Vagina (tissue), 2 donors: ENCODE data around the gene WWOX. TPM values are rescaled to one million over a fixed set of nuclear protein-coding genes. Genes with fewer than 3 reads are reported as not detected.

Experiments used
- DNase-seq, 2 donors: peaks; one replicate each; pipeline ENCODE4 v3.0.0-alpha.2; 2017; ENCODE audit errors: extremely low spot score in 2 of 2
- H3K27ac ChIP-seq: fragments of 200-600 bp; sonication (generic); one replicate; pipeline ENCODE4 v1.5.1; 2019
- H3K27me3 ChIP-seq: fragments of 200-600 bp; sonication (generic); one replicate; pipeline ENCODE4 v1.5.1; 2019
- H3K36me3 ChIP-seq, 2 donors: fragments of 200-600 bp; sonication (generic); one replicate each; pipeline ENCODE4 v1.5.1; 2017 to 2019
- H3K4me1 ChIP-seq: fragments of 200-600 bp; sonication (generic); one replicate; pipeline ENCODE4 v1.5.1; 2019
- H3K4me3 ChIP-seq, 2 donors: fragments of 200-600 bp; sonication (generic); 1 replicate in 1 of 2; 2 replicates in 1 of 2; pipeline ENCODE4 v1.5.1; 2016 to 2019
- H3K9me3 ChIP-seq: fragments of 200-600 bp; sonication (generic); one replicate; pipeline ENCODE4 v1.5.1; 2019
- POLR2A ChIP-seq, 2 donors: fragments of 450-650 bp; IDR thresholded peaks; one replicate each; pipeline ENCODE4 v1.6.1; 2017; ENCODE audit warnings: antibody characterized with exemption in 2 of 2, mild to moderate bottlenecking in 2 of 2, moderate library complexity in 2 of 2
- POLR2AphosphoS5 ChIP-seq, 2 donors: sonication (generic); formaldehyde crosslinking; IDR thresholded peaks; one replicate each; pipeline ENCODE4 v1.9.0; 2017; ENCODE audit warnings: antibody characterized with exemption in 2 of 2, mild to moderate bottlenecking in 2 of 2, low read depth in 1 of 2; ENCODE audit not compliant: insufficient read depth in 1 of 2
- intact Hi-C: fragments of 100-400 bp; cut with DNase I; formaldehyde crosslinking; loops from one replicate; pipeline ENCODE4 v1.15.1; 2023
- total RNA-seq: library from RNA; depleted of rRNA; stranded (reverse); fragments of >200 nt; gene quantifications from one replicate; pipeline ENCODE4 v1.2.3, GENCODE V29; 2016
- TF ChIP-seq, protein P1 (sequence below), 3 experiments: fragments of 450-650 bp in 2 of 3; fragments of 200-600 bp in 1 of 3; sonication (generic) in 1 of 3; IDR thresholded peaks; one replicate each; pipeline ENCODE4 v1.5.1; 2017 to 2019; ENCODE audit warnings: antibody characterized with exemption in 3 of 3, mild to moderate bottlenecking in 2 of 3, moderate library complexity in 2 of 3

The WWOX gene
- total RNA-seq, 1 donor from 2014 or later: 33.1 TPM

DNA sequence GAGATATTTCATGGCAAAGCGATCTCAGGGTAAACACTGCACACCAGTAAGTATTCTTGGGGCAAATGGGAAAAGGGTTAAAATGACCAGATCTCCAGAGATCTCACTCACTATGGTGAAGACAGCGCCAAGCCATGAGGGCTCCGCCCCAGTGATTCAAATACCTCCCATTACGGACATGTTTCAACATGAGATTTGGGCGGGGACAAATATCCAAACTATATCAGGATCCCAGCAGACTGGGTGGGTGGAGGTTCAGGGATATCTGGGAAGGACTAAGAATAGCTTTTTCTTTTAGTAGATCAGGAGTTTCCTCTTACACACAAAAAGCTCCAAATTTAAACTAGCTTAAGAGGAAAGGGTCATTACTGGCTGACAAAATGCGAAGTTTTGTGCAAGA, 181.7 kb downstream of the WWOX start:
- H3K36me3 ChIP-seq: no peaks in the 10 kb centered on the region
- no peak for DNase-seq
- TF ChIP-seq POLR2AphosphoS5 (IDR thresholded peaks at IDR 0.05; ENCODE audit: insufficient read depth in 1 of 2, low read depth in 1 of 2): no peak
- TF ChIP-seq, protein P1, sequence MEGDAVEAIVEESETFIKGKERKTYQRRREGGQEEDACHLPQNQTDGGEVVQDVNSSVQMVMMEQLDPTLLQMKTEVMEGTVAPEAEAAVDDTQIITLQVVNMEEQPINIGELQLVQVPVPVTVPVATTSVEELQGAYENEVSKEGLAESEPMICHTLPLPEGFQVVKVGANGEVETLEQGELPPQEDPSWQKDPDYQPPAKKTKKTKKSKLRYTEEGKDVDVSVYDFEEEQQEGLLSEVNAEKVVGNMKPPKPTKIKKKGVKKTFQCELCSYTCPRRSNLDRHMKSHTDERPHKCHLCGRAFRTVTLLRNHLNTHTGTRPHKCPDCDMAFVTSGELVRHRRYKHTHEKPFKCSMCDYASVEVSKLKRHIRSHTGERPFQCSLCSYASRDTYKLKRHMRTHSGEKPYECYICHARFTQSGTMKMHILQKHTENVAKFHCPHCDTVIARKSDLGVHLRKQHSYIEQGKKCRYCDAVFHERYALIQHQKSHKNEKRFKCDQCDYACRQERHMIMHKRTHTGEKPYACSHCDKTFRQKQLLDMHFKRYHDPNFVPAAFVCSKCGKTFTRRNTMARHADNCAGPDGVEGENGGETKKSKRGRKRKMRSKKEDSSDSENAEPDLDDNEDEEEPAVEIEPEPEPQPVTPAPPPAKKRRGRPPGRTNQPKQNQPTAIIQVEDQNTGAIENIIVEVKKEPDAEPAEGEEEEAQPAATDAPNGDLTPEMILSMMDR (IDR thresholded peaks at IDR 0.05): no peak
- TF ChIP-seq POLR2A (IDR thresholded peaks at IDR 0.05): no peak
- no peak overlapping the region for H3K4me3 ChIP-seq
- intact Hi-C loops: no loop called here
- no peaks in the 10 kb centered on the region for H3K9me3 ChIP-seq
- no peak overlapping the region for H3K27ac ChIP-seq
- no peaks in the 10 kb centered on the region for H3K4me1 ChIP-seq
- no peaks in the 10 kb centered on the region for H3K27me3 ChIP-seq

DNA sequence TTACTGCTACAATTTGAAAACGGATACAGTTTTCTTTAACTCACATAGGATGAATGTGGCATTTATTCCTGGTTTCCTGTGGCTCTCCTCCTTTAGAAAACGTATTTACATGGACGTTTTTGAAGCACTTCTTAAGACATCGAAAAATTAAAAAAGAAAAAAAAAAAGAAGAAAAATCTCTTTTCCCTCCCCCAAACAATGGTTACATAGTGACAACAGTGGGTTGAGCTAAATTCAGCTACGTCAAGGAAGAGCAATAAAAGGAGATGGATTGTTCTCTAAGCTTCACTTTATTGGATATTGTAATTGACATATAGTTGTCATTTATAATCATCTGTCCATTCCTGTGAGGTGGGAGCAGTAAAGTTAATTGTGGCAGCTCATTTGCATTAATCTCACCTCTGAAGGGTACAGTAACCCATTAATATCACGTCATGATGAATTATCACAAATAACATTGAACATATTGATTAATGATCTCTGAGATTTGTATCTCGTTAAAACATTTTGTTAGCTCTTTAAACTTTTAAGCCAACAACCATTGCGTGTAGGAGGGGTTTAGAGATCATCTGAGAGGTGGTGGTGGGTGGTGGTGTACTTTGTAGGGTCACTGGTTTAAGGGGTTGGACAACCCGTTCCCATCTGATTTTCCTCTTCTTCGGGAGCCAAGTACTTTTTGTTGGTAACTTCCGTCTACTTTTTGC, 184.2 kb downstream of the WWOX start:
- no peak for TF ChIP-seq POLR2A (IDR thresholded peaks at IDR 0.05)
- TF ChIP-seq, protein P1 (IDR thresholded peaks at IDR 0.05): no peak
- no peak for TF ChIP-seq POLR2AphosphoS5 (IDR thresholded peaks at IDR 0.05; ENCODE audit: insufficient read depth in 1 of 2, low read depth in 1 of 2)
- Histone ChIP-seq H3K27ac (no peak overlapping the region), H3K9me3 (no peaks in the 10 kb centered on the region), H3K27me3 (no peaks in the 10 kb centered on the region), H3K4me1 (no peaks in the 10 kb centered on the region), H3K4me3 (no peak overlapping the region), H3K36me3 (no peaks in the 10 kb centered on the region)
- DNase-seq: no peak
- intact Hi-C loops: no loop called here

DNA sequence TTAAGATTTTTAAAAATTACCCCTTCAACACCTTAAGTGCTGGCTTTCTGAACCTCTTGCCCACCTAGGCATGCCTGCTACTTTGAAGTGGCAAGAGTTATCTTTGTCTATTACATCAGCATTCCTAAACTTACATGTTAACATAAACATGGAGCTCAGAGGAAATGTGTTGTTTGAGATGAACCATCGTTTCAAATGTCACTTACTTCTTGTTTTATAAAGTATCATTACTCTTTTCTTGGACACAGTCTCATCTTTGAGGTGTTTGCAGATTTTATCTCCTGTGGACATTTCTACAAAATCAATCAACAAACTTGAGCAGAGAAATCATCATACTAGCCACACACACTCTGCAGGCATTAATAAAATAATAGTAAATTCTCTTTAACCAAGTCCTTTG, 184.9 kb downstream of the WWOX start:
- Histone ChIP-seq H3K4me1 (no peaks in the 10 kb centered on the region), H3K36me3 (no peaks in the 10 kb centered on the region), H3K27me3 (no peaks in the 10 kb centered on the region), H3K27ac (no peak overlapping the region), H3K4me3 (no peak overlapping the region), H3K9me3 (no peaks in the 10 kb centered on the region)
- no peak for DNase-seq
- TF ChIP-seq, protein P1 (IDR thresholded peaks at IDR 0.05): no peak
- TF ChIP-seq POLR2A (IDR thresholded peaks at IDR 0.05) (no peak), POLR2AphosphoS5 (IDR thresholded peaks at IDR 0.05; ENCODE audit: insufficient read depth in 1 of 2, low read depth in 1 of 2) (no peak)
- intact Hi-C loops: no loop called here

DNA sequence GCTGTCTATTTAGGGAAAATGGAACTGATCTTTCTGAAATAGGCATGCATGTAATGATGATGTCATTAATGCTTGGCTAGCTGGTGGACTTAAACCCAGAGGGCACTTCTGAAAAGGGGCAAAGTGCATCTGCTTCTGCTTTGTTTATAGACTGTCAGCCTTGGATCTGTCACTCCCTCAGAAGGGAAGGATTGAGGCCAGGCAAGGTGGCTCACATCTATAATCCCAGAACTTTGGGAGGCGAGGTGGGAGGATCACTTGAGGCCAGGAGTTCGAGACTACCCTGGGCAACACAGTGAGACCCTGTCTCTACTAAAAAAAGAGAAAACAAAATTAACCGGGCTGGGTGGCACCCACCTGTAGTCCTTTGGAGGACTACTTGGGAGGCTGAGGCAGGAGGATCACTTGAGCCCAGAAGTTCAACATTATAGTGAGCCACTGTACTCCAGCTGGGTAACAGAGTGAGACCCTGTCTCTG, 185.5 kb downstream of the WWOX start:
- Histone ChIP-seq H3K4me3 (no peak overlapping the region), H3K9me3 (no peaks in the 10 kb centered on the region), H3K4me1 (no peaks in the 10 kb centered on the region), H3K27me3 (no peaks in the 10 kb centered on the region), H3K36me3 (no peaks in the 10 kb centered on the region), H3K27ac (no peak overlapping the region)
- TF ChIP-seq, protein P1 (IDR thresholded peaks at IDR 0.05): no peak
- no peak for TF ChIP-seq POLR2AphosphoS5 (IDR thresholded peaks at IDR 0.05; ENCODE audit: insufficient read depth in 1 of 2, low read depth in 1 of 2)
- no peak for TF ChIP-seq POLR2A (IDR thresholded peaks at IDR 0.05)
- intact Hi-C loops: no loop called here
- no peak for DNase-seq

DNA sequence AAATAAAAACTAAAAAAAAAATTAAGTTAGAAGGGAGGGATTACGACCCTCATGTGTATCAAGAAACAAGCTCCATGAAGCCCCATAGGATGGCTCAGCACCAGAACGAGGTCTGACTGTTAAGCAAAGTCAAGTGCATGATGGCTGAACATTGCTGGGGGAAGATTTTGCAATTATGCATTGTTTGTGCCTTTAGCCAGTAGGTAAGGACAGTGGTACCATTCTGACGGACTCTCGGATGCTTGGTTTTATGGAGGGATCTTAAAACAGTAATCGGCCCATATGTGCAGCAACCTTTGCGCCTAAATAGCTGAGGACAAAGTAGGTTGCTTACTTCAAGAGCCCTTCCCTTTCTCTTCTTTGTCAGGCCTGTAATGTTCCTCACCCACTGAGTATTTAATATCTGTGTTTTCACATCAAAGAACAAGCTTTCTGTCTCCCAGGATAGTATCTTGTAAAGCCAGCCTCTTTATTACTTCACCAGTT, 186.0 kb downstream of the WWOX start:
- Histone ChIP-seq H3K27ac (no peak overlapping the region), H3K27me3 (no peaks in the 10 kb centered on the region), H3K4me1 (no peaks in the 10 kb centered on the region), H3K36me3 (no peaks in the 10 kb centered on the region), H3K4me3 (no peak overlapping the region), H3K9me3 (no peaks in the 10 kb centered on the region)
- intact Hi-C loops: no loop called here
- TF ChIP-seq, protein P1 (IDR thresholded peaks at IDR 0.05): no peak
- TF ChIP-seq POLR2A (IDR thresholded peaks at IDR 0.05) (no peak), POLR2AphosphoS5 (IDR thresholded peaks at IDR 0.05; ENCODE audit: insufficient read depth in 1 of 2, low read depth in 1 of 2) (no peak)
- no peak for DNase-seq
